Cortex of kidney (tissue), 1 donor: ENCODE data around the gene FBLIM1.
"Not testable (repeated sequence)": the region's sequence is repeated elsewhere in the genome, so short reads cannot be mapped to it uniquely, and the experiment has no call there.

Source experiments
- DNase-seq: peaks from one replicate; lab custom pipeline; 2025; lab: John Stamatoyannopoulos, UW

The FBLIM1 gene

DNA sequence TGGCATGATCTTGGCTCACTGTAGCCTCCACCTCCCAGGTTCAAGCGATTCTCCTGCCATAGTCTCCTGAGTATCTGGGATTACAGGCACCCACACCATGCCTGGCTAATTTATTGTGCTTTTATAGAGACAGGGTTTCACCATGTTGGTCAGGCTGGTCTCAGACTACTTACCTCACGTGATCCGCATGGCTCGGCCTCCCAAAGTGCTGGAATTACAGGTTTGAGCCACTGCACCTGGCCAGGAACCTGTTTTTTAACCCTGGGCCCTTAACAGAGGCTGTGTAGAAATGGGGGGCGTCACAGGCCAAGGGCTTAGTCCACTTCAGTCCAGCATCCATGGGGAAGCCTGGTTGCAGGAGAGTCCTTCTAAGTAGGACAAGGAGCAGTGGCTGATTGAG is 9.3 kb downstream of the FBLIM1 start:
- no peak for DNase-seq

DNA sequence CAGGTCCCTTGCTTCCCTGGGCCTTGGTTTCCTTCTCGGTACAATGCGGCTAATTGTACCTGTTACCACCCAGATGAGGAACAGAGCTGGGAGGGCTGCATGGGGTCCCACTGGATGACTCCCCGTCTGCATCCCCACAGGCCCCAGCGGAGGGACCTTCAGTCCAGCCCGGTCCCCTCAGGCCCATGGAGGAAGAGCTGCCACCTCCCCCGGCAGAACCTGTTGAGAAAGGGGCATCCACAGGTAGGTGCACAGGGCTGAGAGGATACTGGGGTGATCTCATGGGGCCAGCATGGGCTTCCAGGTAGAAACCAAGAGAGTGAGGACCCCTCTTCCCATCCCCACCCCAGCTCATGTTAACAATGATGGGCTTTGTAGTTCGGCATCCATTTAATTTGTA is 9.8 kb downstream of the FBLIM1 start:
- no peak for DNase-seq

DNA sequence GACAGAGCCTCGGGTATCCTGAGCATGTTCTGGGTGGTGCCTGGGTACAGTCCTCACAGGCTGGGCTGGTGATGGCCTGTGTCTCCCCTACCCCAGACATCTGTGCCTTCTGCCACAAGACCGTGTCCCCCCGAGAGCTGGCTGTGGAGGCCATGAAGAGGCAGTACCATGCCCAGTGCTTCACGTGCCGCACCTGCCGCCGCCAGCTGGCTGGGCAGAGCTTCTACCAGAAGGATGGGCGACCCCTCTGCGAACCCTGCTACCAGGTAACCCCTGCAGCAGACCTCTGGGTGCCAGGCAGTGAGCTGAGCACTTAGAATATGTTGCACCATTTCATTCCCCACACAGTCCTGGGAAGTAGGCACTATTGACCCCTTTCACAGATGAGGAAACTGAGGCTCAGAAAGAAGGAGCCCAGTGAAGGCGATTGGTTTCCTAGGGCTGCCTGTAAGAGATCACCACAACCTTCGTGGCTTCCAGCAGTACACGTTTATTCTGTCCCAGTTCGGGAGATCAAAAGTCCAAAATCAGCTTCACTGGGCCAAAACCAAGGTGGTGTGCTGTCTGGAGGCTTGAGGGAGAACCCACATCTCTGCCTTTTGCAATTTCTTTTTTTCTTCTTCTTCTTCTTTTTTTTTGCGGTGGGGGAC is 11.8 kb downstream of the FBLIM1 start:
- no peak for DNase-seq

DNA sequence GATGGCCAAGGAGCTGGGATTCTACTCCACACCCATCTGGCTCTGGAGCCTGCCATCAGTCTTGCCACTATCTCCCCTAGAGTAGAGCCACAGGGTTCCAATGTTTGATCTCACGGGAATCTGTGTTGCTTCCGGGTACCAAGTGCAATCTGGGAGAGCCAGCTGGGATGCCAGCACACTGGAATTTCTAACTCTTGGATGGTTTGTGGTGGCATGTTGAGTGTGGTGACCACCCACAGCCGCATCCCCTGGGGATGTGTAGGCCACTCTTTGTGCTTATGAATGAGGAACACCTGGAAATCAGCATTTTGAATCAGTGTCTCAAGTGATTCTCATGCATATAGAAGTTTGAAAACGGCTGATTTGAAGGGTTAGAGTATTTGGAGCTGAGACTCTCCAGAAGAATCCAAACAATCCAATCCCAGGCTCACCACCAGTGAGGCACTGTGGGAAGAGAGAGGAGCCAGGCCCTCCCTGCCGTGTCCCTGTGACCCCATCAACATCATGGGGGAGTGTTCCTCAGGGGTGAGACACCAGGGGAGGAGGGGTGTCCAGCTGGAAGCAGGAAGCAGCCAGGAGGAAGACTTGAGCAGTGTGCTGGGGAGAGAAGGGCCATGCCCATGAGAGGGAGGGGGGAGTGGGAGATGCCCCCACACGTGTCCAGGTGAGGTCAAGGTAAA is 13.4 kb downstream of the FBLIM1 start:
- DNase-seq = no peak

DNA sequence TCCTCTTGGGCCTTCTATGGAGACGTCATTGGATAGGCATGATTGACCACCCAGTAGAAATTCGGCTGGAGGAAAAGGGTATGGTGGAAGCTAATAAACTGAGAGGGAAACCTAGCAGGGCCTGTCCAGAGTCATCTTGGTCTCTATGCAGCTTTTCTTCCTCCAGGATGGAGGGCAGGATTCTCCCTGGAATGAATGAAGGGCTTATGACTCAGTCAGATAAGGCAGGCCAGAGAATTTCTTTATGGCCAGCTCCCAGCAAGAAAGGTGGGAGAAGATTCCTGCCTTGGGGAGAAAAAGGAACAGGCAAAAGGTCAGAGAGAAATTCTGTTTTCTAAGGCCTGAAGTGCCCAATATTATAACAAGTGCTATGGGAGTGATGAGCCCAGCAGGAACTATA is 17.1 kb downstream of the FBLIM1 start:
- no peak for DNase-seq

DNA sequence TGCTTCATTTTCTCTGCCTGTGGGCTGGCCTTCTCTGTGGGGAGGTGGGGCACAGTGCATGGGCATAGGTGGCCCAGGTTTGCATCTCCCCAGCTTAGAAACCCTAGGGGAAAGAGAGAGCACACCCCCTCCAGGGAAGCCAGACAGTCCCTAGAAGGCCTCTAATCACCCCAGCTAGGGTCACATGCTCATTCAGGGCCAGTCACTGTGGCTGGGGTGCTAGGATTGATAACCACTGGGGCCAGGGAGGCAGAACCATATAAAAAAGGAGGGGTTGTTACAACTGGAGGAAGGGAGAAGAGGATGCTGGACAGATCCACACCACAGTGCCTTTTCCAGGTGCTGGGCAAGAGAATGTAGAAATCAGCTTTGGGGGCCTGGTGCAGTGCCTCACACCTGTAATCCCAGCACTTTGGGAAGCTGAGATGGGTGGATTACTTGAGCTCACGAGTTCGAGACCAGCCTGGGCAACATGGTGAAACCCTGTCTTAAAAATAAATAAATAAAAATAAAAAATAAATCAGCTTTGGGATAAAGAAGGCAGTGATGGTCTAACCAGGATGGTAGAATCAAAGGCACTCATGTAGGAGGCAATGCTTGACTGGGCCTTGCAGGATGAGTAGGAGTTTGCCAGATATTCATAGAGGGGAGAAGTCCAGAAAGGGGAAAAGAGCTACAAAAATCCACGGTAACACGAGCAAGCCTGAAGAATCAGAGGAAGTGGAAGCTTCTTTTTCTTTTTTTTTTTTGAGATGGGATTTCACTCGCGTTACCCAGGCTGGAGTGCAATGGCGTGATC is 19.5 kb downstream of the FBLIM1 start:
- no peak for DNase-seq

DNA sequence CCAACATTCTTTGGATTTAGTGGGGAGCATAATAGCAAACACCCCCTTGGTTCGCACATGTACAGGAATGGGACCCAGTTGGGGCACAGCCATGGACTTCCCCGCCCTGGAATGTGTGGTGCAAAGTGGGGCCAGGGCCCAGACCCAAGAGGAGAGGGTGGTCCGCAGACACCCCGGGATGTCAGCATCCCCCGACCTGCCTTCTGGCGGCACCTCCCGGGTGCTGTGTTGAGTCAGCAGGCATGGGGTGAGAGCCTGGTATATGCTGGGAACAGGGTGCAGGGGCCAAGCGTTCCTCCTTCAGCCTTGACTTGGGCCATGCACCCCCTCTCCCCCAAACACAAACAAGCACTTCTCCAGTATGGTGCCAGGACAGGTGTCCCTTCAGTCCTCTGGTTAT is 27.1 kb downstream of the FBLIM1 start:
- no peak for DNase-seq

DNA sequence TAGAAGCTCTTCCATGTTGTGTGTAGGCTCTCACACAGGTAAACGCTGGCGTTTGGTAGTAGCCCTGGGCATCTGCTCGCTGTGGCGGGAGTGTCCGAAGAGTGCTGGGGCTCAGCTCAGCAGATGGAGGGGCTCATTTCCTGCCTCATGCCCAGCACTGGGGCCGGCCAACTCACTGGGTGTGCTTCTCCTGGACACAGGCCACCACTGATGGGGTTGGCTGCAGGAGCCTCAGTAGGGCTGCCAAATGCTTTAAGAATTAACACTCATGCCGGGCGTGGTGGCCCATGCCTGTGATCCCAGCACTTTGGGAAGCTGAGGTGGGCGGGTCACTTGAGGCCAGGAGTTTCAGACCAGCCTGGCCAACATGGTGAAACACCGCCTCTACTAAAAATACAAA is 28.0 kb downstream of the FBLIM1 start:
- no peak for DNase-seq

DNA sequence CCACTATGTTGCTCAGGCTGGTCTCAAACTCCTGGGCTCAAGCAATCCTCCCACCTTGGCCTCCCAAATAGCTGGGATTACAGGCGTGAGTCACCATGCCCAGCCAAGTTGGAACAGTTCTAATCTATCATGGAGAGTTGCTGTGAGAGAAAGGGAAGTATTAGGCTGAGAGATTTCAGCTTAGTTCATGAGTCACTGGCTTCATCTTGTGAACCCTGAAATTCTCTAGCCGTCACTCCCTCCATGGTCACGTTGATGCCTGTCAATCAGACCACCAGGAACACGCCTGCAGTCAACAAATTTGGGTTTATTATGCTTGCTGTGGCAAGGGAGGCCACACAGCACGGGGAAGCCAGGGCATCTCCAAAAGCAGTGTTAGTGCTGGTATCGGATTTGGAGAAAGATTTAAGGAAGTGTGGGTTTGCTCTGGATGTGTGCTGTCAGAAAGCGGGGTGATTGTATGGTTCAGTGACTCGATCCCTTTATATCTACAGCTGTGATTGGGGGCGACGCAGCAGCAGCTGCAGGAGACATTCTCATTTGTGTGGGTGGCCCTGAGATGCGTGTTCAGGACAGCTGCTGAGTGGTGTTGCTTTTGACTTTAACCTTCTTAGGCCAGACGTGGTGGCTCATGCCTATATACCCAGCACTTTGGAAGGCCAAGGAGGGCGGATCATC is 30.2 kb downstream of the FBLIM1 start:
- no peak for DNase-seq

DNA sequence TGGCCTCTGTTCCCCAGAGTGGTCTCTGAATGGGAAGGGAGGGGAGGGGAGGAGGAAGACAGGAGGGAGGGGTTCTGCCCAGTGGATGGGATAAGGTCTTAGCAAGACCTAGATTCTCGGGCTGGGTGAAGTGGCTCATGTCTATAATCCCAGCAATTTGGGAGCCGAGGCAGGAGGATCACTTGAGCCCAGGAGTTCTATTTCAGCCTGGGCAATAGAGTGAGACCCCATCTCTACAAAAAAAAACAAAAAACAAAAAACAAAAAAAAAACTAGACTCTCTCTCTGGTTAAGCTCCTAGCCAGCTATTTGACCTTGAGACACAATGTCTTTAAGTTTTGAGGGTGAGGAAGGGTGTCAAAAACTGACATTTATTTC is 37.5 kb downstream of the FBLIM1 start:
- DNase-seq = no peak

DNA sequence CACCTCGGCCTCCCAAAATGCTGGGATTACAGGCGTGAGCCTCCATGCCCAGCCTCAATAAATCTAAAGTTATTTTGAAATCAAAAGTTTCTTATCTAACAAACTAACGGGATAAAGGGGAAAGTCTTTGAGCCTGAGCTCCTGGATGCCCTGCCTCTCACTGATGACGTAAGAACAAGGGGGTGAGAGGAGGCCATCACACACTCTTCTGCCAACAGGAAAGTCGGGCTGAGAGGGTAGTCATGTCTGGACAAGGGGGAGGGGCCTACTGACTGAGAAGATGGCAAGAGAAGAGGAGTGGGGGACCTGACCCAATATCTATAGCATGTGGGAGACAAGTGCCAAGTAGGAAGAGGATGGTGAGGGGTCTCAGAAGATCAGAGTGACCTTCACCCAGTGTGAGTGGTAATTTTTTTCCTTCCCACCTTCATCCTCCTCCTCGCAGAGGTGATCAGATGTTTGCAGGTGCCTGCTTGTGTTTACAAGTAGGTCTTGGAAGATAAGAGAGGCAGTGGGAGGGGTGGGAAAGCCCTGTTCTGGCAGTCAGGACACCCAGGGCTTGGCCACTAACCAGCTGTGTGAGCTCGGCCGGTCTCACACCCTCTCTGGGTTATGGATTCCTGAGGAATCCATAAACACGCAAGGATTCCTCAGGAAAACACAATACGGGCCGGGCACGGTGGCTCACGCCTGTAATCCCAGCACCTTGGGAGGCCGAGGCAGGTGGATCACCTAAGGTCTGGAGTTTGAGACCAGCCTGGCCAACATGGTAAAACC is 39.2 kb downstream of the FBLIM1 start:
- DNase-seq = no peak

DNA sequence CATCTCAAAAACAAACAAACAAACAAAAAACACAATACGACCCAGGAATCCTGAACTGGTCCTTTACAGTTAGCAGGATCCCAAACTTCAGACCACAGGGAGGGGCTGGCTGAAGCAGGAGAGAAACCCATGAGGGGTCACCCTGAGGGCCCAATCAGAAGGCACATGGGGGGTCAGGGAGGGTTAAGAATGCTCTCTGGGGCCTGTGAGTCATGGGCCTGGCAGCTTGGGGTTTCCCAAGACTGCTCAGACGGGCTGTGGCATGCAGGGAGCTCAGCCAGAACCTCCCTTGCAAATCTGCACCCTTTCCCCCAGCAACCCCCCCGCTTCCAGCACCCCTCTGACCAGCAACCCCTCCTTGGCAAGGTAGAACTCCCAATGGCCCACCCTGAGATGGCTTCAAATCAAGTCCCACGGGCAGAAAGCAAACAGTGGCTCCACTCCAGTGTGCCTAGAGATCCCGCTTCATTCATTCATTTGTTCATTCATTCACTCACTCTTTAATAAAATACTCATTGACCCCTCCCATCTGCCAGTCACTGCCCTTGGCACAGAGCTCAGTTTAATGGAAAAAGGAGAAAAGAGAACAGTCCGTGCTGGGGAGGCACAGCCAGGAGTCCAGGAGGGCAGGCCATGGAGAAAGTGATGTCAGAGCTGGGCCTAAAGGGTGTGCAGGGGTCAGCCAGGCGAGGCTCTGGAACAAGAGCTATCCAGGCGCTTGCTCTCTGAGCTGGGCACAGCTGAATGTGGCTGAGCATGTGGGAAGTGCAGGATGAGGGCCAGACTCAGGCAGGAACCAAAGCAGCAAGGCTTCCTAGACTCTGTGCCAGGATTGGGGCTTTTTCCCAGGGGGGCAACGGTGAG is 40.6 kb downstream of the FBLIM1 start:
- DNase-seq = no peak

DNA sequence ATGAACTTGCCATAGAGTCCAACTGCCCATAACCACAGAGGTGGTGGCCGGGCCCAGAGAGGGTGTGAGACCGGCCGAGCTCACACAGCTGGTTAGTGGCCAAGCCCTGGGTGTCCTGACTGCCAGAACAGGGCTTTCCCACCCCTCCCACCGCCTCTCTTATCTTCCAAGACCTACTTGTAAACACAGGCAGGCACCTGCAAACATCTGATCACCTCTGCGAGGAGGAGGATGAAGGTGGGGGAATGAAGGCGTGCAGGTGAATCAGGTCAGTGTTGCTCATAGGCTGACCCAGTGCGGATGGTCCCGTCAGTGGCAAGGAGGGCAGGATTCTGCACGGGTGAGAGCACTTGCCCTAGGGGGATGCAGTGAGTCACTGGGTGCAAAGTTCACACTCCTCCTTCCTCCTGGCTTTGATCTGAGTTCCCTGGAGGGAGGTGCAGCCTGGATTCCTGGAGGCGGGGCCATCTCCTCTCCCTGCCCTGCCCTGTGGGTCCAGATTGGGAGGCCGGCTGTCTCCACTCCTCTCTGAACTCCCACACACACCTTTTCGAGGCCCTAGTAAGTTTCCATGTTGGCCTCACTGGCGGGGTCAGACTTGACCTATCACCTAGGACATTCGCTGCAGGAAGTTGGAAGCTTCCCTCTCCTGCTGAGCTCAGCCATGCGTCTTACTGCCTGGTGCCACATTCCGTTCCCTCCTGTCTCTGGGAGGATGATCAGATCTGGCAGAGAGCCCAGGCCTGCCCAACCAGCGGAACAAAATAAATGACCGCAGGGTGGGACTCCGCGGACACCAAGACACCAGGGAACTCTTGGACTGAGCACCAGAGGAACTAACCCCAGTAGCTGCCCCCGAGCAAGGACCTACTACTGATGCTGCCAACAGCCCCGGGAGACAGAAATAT is 41.6 kb downstream of the FBLIM1 start:
- no peak for DNase-seq

DNA sequence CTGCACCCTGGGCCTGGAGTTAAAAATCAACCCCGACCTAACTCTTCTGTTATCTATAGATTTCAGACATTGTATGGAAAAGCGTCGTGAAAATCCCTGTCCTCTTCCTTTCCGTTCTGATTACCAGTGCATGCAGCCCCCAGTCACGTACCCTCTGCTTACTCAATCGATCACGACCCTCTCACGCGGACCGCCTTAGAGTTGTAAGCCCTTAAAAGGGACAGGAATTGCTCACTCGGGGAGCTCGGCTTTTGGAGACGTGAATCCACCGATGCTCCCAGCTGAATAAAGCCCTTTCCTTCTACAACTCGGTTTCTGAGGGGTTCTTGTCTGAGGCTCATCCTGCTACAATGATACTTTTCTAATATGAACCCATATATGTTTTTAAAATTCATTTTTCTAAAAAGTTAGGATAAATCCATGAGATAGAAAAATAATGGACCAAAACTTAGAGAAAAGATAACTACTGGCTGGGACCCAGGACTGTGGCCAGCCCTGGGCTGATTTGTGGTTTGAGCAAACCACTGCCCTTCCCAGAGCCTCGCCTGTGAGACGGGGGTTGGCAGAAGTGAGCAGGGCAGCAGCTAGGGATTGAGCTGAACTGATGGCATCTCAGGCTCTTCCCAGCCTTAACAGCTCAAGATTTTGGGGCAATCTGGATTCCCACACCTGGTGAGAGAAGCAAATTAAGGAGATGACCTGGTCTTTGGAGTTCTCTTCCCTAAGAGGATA is 43.8 kb downstream of the FBLIM1 start:
- no peak for DNase-seq

DNA sequence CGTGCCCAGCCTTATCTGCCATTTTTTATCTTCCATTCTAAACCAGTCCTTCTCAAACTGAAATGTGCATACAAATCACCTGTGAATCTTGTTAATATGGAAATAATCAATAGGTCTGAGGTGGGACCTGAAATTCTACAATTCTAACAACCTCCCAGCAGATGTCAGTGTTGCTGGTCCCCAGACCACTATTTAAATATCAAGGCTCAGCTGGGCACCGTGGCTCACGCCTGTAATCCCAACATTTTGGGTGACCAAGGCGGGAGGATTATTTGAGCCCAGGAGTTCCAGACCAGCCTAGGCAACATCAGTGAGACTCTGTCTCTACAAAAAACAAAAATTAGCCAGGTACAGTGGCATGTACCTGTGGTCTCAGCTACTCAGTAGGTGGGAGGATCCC is 44.8 kb downstream of the FBLIM1 start:
- no peak for DNase-seq

DNA sequence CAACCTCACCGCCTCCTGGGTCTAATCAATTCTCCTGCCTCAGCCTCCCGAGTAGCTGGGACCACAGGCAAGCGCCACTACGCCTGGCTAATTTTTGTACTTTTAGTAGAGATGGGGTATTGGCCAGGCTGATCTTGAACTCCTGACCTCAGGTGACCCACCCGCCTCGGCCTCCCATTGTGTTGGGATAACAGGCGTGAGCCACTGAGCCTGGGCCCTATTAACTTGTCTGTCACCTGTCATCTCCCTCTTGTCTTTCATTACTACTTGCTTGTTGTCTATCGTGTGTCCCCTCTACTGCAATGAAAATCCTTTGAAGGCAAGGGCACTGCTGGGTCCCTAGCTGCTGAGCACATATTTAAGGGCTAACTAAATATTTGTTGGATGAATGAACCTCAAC is 45.5 kb downstream of the FBLIM1 start:
- no peak for DNase-seq

DNA sequence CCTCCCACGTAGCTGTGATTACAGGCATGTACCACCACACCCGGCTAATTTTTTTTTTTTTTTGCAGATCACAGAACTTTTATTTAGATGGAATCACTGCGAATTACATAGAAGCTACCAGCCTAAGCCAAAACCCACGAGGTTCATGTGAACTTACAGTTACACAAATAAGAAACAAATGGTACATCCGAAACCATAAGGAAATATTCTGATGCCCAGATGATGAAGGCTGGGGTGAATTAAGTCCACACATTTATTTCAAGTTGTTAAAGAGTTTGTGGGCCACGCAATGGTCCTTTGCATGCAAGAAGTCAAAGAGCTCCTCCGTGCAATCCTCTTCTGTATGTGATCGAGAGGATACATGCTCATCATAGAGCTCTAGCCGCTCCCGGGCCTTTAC is 48.5 kb downstream of the FBLIM1 start:
- no peak for DNase-seq

DNA sequence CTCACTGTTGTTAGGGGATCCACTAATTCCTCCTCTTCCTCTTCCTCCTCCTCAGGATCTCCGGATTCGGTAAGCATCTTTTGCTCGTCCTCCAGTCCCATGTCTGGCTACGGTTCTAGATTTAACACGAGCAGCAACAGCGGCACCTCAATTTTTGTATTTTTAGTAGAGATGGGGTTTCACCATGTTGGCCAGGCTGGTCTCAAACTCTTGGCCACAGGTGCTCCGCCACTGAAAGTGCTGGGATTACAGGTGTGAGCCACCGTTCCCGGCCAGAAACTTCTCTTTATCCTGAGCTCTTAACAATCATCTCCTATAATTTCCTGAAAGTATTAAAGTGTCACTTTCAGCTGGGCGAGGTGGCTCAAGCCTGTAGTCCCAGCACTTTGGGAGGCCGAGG is 49.0 kb downstream of the FBLIM1 start, which contains the start of gene UQCRHL:
Gene UQCRHL (minus strand): TSS at position 101 of the 400 bp plus-strand sequence. CDS start 0 bp downstream, at position 101.
- not testable (repeated sequence) for DNase-seq

DNA sequence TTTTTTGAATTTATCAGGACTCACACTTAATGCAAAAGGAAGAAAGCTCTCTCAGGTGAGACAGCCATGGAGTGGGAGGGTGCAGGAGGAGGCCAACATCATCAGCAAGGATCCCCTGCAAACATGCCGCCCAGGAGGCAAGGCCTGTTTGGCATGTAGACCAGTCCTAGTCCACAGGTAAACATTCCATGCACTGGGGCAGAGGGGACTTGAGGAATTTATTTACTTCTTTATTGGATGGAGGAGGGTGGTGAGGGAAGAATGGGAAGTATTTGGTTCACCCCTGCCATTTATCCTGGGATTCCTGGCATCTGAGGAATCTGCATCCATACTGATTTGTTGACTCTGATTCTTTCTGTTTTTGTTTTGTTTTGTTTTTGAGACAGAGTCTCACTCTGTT is 50.4 kb downstream of the FBLIM1 start:
- DNase-seq = no peak
